Measurements from ENCODE around the gene WNT1.

Gene WNT1

DNA sequence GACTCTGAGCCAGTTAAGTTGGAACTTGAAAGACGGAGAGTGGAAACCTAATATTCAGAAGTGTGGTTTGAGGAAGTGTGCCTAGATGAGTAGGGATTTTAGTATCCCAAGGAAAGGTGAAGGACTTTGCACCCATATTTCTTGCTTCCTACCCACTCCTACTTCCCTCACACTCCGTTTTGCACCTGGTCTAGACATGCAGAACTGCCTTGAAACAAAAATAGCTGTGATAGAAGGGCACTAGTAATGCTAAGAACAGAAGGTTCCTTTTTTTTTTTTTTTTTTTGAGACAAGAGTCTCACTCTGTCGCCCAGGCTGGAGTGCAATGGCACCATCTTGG lies 20.1 kb upstream of the WNT1 start:
- TF ChIP-seq YY1 (IDR thresholded peaks at IDR 0.05; ENCODE audit: low read depth) (no peak), EP300 (IDR thresholded peaks at IDR 0.05; ENCODE audit: borderline replicate concordance) (no peak), ZBTB7A (IDR thresholded peaks at IDR 0.05; ENCODE audit: low read depth) (no peak), CREB1 (IDR thresholded peaks at IDR 0.05; ENCODE audit: low read depth) (no peak), RAD21 (IDR thresholded peaks at IDR 0.05; ENCODE audit: low read depth) (no peak), NFIC (IDR thresholded peaks at IDR 0.05) (no peak), EGR1 (IDR thresholded peaks at IDR 0.05) (no peak), TCF12 (IDR thresholded peaks at IDR 0.05; ENCODE audit: low read depth) (no peak), CEBPB (IDR thresholded peaks at IDR 0.05) (no peak), TEAD4 (IDR thresholded peaks at IDR 0.05) (no peak), TAF1 (IDR thresholded peaks at IDR 0.05; ENCODE audit: low read depth) (no peak), FOXM1 (IDR thresholded peaks at IDR 0.05; ENCODE audit: borderline replicate concordance, low read depth) (no peak)
- TF ChIP-seq, protein P1, sequence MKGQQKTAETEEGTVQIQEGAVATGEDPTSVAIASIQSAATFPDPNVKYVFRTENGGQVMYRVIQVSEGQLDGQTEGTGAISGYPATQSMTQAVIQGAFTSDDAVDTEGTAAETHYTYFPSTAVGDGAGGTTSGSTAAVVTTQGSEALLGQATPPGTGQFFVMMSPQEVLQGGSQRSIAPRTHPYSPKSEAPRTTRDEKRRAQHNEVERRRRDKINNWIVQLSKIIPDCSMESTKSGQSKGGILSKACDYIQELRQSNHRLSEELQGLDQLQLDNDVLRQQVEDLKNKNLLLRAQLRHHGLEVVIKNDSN (IDR thresholded peaks at IDR 0.05): no peak
- TF ChIP-seq, protein P2, sequence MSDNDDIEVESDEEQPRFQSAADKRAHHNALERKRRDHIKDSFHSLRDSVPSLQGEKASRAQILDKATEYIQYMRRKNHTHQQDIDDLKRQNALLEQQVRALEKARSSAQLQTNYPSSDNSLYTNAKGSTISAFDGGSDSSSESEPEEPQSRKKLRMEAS (IDR thresholded peaks at IDR 0.05): no peak
- TF ChIP-seq, protein P3, sequence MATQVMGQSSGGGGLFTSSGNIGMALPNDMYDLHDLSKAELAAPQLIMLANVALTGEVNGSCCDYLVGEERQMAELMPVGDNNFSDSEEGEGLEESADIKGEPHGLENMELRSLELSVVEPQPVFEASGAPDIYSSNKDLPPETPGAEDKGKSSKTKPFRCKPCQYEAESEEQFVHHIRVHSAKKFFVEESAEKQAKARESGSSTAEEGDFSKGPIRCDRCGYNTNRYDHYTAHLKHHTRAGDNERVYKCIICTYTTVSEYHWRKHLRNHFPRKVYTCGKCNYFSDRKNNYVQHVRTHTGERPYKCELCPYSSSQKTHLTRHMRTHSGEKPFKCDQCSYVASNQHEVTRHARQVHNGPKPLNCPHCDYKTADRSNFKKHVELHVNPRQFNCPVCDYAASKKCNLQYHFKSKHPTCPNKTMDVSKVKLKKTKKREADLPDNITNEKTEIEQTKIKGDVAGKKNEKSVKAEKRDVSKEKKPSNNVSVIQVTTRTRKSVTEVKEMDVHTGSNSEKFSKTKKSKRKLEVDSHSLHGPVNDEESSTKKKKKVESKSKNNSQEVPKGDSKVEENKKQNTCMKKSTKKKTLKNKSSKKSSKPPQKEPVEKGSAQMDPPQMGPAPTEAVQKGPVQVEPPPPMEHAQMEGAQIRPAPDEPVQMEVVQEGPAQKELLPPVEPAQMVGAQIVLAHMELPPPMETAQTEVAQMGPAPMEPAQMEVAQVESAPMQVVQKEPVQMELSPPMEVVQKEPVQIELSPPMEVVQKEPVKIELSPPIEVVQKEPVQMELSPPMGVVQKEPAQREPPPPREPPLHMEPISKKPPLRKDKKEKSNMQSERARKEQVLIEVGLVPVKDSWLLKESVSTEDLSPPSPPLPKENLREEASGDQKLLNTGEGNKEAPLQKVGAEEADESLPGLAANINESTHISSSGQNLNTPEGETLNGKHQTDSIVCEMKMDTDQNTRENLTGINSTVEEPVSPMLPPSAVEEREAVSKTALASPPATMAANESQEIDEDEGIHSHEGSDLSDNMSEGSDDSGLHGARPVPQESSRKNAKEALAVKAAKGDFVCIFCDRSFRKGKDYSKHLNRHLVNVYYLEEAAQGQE (IDR thresholded peaks at IDR 0.05; ENCODE audit: low read depth): no peak

DNA sequence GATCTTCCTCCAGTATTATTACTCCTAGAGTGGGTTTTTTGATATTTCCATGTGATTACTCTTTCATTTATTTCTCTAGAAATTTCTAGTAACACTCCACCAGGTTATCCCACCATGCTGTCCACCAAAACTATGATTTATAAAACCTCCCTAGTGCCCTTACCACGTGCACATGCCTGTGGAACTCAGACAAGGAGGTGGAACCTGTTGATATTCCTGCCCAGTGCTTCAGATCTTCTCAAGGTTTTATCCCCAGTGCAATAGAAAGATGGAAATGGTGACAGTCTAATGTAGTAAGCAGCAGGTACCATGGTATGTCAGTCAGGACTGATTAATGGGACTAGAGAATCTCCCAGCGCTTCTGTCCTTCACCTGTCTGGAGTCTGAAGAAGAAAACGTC lies 17.3 kb upstream of the WNT1 start:
- TF ChIP-seq ZBTB7A (IDR thresholded peaks at IDR 0.05; ENCODE audit: low read depth) (no peak), TEAD4 (IDR thresholded peaks at IDR 0.05) (no peak), NFIC (IDR thresholded peaks at IDR 0.05) (no peak), RAD21 (IDR thresholded peaks at IDR 0.05; ENCODE audit: low read depth) (no peak), EP300 (IDR thresholded peaks at IDR 0.05; ENCODE audit: borderline replicate concordance) (no peak), YY1 (IDR thresholded peaks at IDR 0.05; ENCODE audit: low read depth) (no peak), TCF12 (IDR thresholded peaks at IDR 0.05; ENCODE audit: low read depth) (no peak), CEBPB (IDR thresholded peaks at IDR 0.05) (no peak), TAF1 (IDR thresholded peaks at IDR 0.05; ENCODE audit: low read depth) (no peak), CREB1 (IDR thresholded peaks at IDR 0.05; ENCODE audit: low read depth) (no peak), EGR1 (IDR thresholded peaks at IDR 0.05) (no peak), FOXM1 (IDR thresholded peaks at IDR 0.05; ENCODE audit: borderline replicate concordance, low read depth) (no peak)
- TF ChIP-seq, protein P1 (IDR thresholded peaks at IDR 0.05): no peak
- TF ChIP-seq, protein P2 (IDR thresholded peaks at IDR 0.05): no peak
- TF ChIP-seq, protein P3 (IDR thresholded peaks at IDR 0.05; ENCODE audit: low read depth): no peak

DNA sequence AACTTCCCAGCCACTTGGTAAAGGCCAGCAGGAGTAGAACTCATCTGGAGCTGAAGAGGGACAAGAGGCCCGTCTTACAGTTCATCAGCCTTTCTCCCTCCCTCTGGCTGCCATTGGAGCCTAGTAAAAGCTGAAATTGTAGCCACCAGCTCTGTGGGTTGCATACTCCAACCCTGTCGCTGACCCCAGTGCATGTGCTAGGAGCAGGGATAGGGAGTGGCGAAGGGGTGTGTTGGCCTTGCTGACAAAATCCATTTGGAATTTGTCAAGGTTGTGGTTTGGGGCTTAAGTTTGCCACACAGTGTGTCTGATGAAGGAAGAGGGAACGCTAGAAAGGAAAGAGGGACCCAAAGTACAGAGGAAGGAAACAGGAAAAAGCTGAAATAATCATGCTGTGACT lies 16.8 kb upstream of the WNT1 start:
- TF ChIP-seq RAD21 (IDR thresholded peaks at IDR 0.05; ENCODE audit: low read depth) (no peak), EP300 (IDR thresholded peaks at IDR 0.05; ENCODE audit: borderline replicate concordance) (no peak), FOXM1 (IDR thresholded peaks at IDR 0.05; ENCODE audit: borderline replicate concordance, low read depth) (no peak), EGR1 (IDR thresholded peaks at IDR 0.05) (no peak), TEAD4 (IDR thresholded peaks at IDR 0.05) (no peak), TAF1 (IDR thresholded peaks at IDR 0.05; ENCODE audit: low read depth) (no peak), ZBTB7A (IDR thresholded peaks at IDR 0.05; ENCODE audit: low read depth) (no peak), YY1 (IDR thresholded peaks at IDR 0.05; ENCODE audit: low read depth) (no peak), TCF12 (IDR thresholded peaks at IDR 0.05; ENCODE audit: low read depth) (no peak), NFIC (IDR thresholded peaks at IDR 0.05) (no peak), CREB1 (IDR thresholded peaks at IDR 0.05; ENCODE audit: low read depth) (no peak), CEBPB (IDR thresholded peaks at IDR 0.05) (no peak)
- TF ChIP-seq, protein P1 (IDR thresholded peaks at IDR 0.05): no peak
- TF ChIP-seq, protein P2 (IDR thresholded peaks at IDR 0.05): no peak
- TF ChIP-seq, protein P3 (IDR thresholded peaks at IDR 0.05; ENCODE audit: low read depth): no peak
